Thyroid gland (tissue), 4 donors: ENCODE results near the gene CENPX.

Experiments used
- CTCF ChIP-seq, 6 experiments: fragments of 200-600 bp in 3 of 6; fragments of 450-650 bp in 3 of 6; sonication (generic) in 3 of 6; IDR thresholded peaks; one replicate each; pipeline ENCODE4 v1.5.1; 2016 to 2019; ENCODE audit warnings: antibody characterized with exemption in 6 of 6, mild to moderate bottlenecking in 2 of 6, inconsistent platforms in 1 of 6, moderate library complexity in 1 of 6
- POLR2A ChIP-seq, 2 donors: fragments of 450-650 bp; IDR thresholded peaks; one replicate each; pipeline ENCODE4 v1.6.1; 2017; ENCODE audit warnings: antibody characterized with exemption in 2 of 2, mild to moderate bottlenecking in 2 of 2, moderate library complexity in 1 of 2

- TF ChIP-seq CTCF (IDR thresholded peaks at IDR 0.05) (no peak), POLR2A (IDR thresholded peaks at IDR 0.05) (no peak)
These were observed 31.6 kb downstream of the CENPX start for GRCh38 chr17:81990836-81991683.
